Natural killer cell (primary cell): Measurements from ENCODE around the gene SHBG. TPM values are rescaled to one million over a fixed set of nuclear protein-coding genes. Genes with fewer than 3 reads are reported as not detected.
"Not testable (repeated sequence)": the region's sequence is repeated elsewhere in the genome, so short reads cannot be mapped to it uniquely, and the experiment has no call there.

Source experiments
- ATAC-seq, 3 donors: fragments of 150-1000 bp in 2 of 3; fragments of 200-7000 bp in 1 of 3; cut with Tn5 transposase; 1 replicate in 1 of 3; 2 replicates in 2 of 3; pipeline ENCODE4 v1.10.0; 2021; ENCODE audit warnings: mild to moderate bottlenecking in 2 of 3, moderate library complexity in 2 of 3
- DNase-seq, 2 donors: peaks; one replicate each; pipeline versions ENCODE4 v3.0.0 to v3.0.0-alpha.2; 2013 to 2021; ENCODE audit warnings: mixed read lengths in 1 of 2
- H3K27ac ChIP-seq: one replicate; pipeline ENCODE4 v1.5.1; 2013; ENCODE audit warnings: mild to moderate bottlenecking, low read length
- H3K27me3 ChIP-seq: one replicate; pipeline ENCODE4 v1.6.1; 2013; ENCODE audit warnings: low read length; ENCODE audit not compliant: control insufficient read depth, insufficient read depth
- H3K36me3 ChIP-seq: one replicate; pipeline ENCODE4 v1.6.1; 2013; ENCODE audit warnings: low read length; ENCODE audit not compliant: control insufficient read depth, insufficient read depth
- H3K4me1 ChIP-seq: one replicate; pipeline ENCODE4 v1.6.1; 2013; ENCODE audit warnings: low read length; ENCODE audit not compliant: control insufficient read depth, insufficient read depth
- H3K4me3 ChIP-seq: one replicate; pipeline ENCODE4 v1.5.1; 2013; ENCODE audit warnings: low read length
- H3K9me3 ChIP-seq: one replicate; pipeline ENCODE4 v1.6.1; 2013; ENCODE audit warnings: low read length; ENCODE audit not compliant: control insufficient read depth, insufficient read depth
- H3K27ac Mint-ChIP-seq, 2 donors: one replicate each; pipeline ENCODE4 v1.8.0; 2022; ENCODE audit warnings: mild to moderate bottlenecking in 2 of 2, mixed read lengths in 2 of 2, moderate library complexity in 1 of 2
- H3K27me3 Mint-ChIP-seq, 2 donors: one replicate each; pipeline ENCODE4 v1.8.0; 2022; ENCODE audit warnings: low read depth in 2 of 2, mixed read lengths in 2 of 2
- H3K36me3 Mint-ChIP-seq: one replicate; pipeline ENCODE4 v1.8.0; 2022; ENCODE audit warnings: mixed read lengths
- H3K4me1 Mint-ChIP-seq, 2 donors: one replicate each; pipeline ENCODE4 v1.8.0; 2022; ENCODE audit warnings: mixed read lengths in 2 of 2
- H3K4me3 Mint-ChIP-seq: one replicate; pipeline ENCODE4 v1.8.0; 2022; ENCODE audit warnings: mild to moderate bottlenecking, moderate library complexity, mixed read lengths
- H3K9me3 Mint-ChIP-seq, 2 donors: one replicate each; pipeline ENCODE4 v1.8.0; 2022; ENCODE audit warnings: mixed read lengths in 2 of 2
- WGBS: methylation state at CpG from one replicate; pipeline ENCODE4 v1.1.7; 2013; ENCODE audit warnings: missing lambda C conversion rate; ENCODE audit not compliant: insufficient coverage; 5-methylcytosine and 5-hydroxymethylcytosine counted together
- intact Hi-C: fragments of 100-400 bp; cut with micrococcal nuclease; formaldehyde crosslinking; loops from one replicate; pipeline ENCODE4 v1.14.2; 2022
- total RNA-seq, 4 donors: library from RNA; stranded (reverse); fragments of 120-200 nt in 1 of 4; gene quantifications; one replicate each; pipeline versions ENCODE4 v1.2.3 to v1.2.4, GENCODE V29; 2013 to 2022
- TF ChIP-seq, protein P1 (sequence below): fragments of 200-600 bp; IDR thresholded peaks from one replicate; pipeline ENCODE4 v1.8.0; 2022; ENCODE audit warnings: antibody characterized with exemption

Gene SHBG
- total RNA-seq, 3 donors from 2014 or later (not counting 1 experiment from before 2014, with no cell fraction given): not detected

GRCh38 chr17:7634384-7634783, 4.4 kb downstream of the SHBG start:
- H3K36me3 ChIP-seq: no peaks in the 10 kb centered on the region
- peaks cover 0 to 6% of the 10 kb centered on the region in 2 donors for H3K27me3 Mint-ChIP-seq
- no peaks in the 10 kb centered on the region for H3K9me3 Mint-ChIP-seq
- no peak for DNase-seq
- H3K4me3 Mint-ChIP-seq: no peak overlapping the region
- 54% methylated on average over 5 of the region's 5 CpGs for WGBS
- intact Hi-C loops: no loop called here
- ATAC-seq: no peak
- H3K4me1 Mint-ChIP-seq: no peaks in the 10 kb centered on the region
- TF ChIP-seq, protein P1, sequence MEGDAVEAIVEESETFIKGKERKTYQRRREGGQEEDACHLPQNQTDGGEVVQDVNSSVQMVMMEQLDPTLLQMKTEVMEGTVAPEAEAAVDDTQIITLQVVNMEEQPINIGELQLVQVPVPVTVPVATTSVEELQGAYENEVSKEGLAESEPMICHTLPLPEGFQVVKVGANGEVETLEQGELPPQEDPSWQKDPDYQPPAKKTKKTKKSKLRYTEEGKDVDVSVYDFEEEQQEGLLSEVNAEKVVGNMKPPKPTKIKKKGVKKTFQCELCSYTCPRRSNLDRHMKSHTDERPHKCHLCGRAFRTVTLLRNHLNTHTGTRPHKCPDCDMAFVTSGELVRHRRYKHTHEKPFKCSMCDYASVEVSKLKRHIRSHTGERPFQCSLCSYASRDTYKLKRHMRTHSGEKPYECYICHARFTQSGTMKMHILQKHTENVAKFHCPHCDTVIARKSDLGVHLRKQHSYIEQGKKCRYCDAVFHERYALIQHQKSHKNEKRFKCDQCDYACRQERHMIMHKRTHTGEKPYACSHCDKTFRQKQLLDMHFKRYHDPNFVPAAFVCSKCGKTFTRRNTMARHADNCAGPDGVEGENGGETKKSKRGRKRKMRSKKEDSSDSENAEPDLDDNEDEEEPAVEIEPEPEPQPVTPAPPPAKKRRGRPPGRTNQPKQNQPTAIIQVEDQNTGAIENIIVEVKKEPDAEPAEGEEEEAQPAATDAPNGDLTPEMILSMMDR: no peak
- H3K9me3 ChIP-seq: no peaks in the 10 kb centered on the region
- no peaks in the 10 kb centered on the region for H3K36me3 Mint-ChIP-seq
- H3K27ac Mint-ChIP-seq: no peak overlapping the region
- H3K4me1 ChIP-seq: no peaks in the 10 kb centered on the region
- H3K4me3 ChIP-seq: no peak overlapping the region
- H3K27ac ChIP-seq: no peak overlapping the region
- no peaks in the 10 kb centered on the region for H3K27me3 ChIP-seq

- Histone ChIP-seq H3K36me3 (no peaks in the 10 kb centered on the region), H3K27ac (no peak overlapping the region), H3K27me3 (no peaks in the 10 kb centered on the region), H3K4me3 (no peak overlapping the region), H3K9me3 (no peaks in the 10 kb centered on the region), H3K4me1 (no peaks in the 10 kb centered on the region)
- Mint-ChIP-seq H3K27me3 (peaks cover 0 to 6% of the 10 kb centered on the region in 2 donors), H3K4me1 (no peaks in the 10 kb centered on the region), H3K36me3 (no peaks in the 10 kb centered on the region), H3K9me3 (no peaks in the 10 kb centered on the region), H3K27ac (no peak overlapping the region), H3K4me3 (no peak overlapping the region)
- intact Hi-C loops: no loop called here
- TF ChIP-seq, protein P1: no peak
- 84% methylated on average over 5 of the region's 5 CpGs for WGBS
- ATAC-seq (no peak), DNase-seq (no peak)
Measured at GRCh38 chr17:7636163-7636562, 6.2 kb downstream of the SHBG start.

DNA sequence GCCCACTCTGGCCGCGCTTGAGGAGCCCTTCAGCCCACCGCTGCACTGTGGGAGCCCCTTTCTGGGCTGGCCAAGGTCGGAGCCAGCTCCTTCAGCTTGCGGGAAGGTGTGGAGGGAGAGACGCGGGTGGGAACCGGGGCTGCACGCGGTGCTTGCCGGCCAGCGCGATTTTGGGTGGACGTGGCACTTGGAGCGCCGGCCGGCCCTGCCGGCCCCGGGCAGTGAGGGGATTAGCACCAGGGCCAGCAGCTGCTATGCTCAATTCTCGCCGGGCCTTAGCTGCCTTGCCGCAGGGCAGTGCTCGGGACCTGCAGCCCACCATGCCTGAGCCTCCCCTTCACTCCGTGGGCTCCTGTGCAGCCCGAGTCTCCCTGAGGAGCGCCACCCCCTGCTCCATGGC, 10.8 kb downstream of the SHBG start:
- TF ChIP-seq, protein P1: no peak
- 95% methylated on average over 26 of the region's 26 CpGs for WGBS
- H3K36me3 Mint-ChIP-seq: no peaks in the 10 kb centered on the region
- H3K4me1 Mint-ChIP-seq: peaks cover 0 to 4% of the 10 kb centered on the region in 2 donors
- Histone ChIP-seq H3K4me3 (no peak overlapping the region), H3K36me3 (no peaks in the 10 kb centered on the region), H3K9me3 (no peaks in the 10 kb centered on the region), H3K27ac (no peak overlapping the region), H3K4me1 (no peaks in the 10 kb centered on the region), H3K27me3 (no peaks in the 10 kb centered on the region)
- H3K9me3 Mint-ChIP-seq: no peaks in the 10 kb centered on the region
- intact Hi-C loops: no loop called here
- no peak overlapping the region for H3K4me3 Mint-ChIP-seq
- peaks cover 0 to 4% of the 10 kb centered on the region in 2 donors for H3K27me3 Mint-ChIP-seq
- no peak for DNase-seq
- no peak for ATAC-seq
- no peak overlapping the region for H3K27ac Mint-ChIP-seq

DNA sequence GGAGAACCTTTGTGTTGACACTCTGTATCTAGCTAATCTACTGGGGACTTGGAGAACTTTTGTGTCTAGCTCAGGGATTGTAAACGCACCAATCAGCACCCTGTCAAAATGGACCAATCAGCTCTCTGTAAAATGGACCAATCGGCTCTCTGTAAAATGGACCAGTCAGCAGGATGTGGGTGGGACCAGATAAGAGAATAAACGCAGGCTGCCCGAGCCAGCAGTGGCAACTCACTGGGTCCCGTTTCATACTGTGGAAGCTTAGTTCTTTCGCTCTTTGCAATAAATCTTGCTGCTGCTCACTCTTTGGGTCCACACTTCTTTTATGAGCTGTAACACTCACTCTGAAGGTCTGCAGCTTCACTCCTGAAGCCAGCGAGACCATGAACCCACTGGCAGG, 11.7 kb downstream of the SHBG start:
- H3K9me3 Mint-ChIP-seq, H3K36me3 Mint-ChIP-seq, H3K9me3 ChIP-seq, H3K27me3 Mint-ChIP-seq, H3K27me3 ChIP-seq, intact Hi-C loops, H3K27ac Mint-ChIP-seq, H3K27ac ChIP-seq, H3K4me1 ChIP-seq, H3K4me3 Mint-ChIP-seq, H3K36me3 ChIP-seq, H3K4me3 ChIP-seq, ATAC-seq, H3K4me1 Mint-ChIP-seq, DNase-seq: not testable (repeated sequence)
- WGBS: 63% methylated on average over 7 of the region's 7 CpGs
